CD4-positive, CD25-positive, alpha-beta regulatory T cell (primary cell): ENCODE results near the gene ABL2. TPM values are rescaled to one million over a fixed set of nuclear protein-coding genes. Genes with fewer than 3 reads are reported as not detected.
"Not testable (repeated sequence)": the region's sequence is repeated elsewhere in the genome, so short reads cannot be mapped to it uniquely, and the experiment has no call there.

ENCODE experiments used
- ATAC-seq, 2 donors: fragments of 150-1000 bp; cut with Tn5 transposase; one replicate each; pipeline ENCODE4 v1.10.0; 2021; ENCODE audit warnings: low read depth in 2 of 2, moderate number of reproducible peaks in 2 of 2, moderate library complexity in 1 of 2
- DNase-seq, 3 donors: peaks; one replicate each; pipeline versions ENCODE4 v3.0.0 to v3.0.0-alpha.2; 2012 to 2022; ENCODE audit warnings: mixed read lengths in 1 of 3
- H3K27ac ChIP-seq: one replicate; pipeline ENCODE4 v1.7.0; 2013; ENCODE audit warnings: mild to moderate bottlenecking, low read length; ENCODE audit not compliant: insufficient read depth, poor library complexity, severe bottlenecking
- H3K27me3 ChIP-seq: one replicate; pipeline ENCODE4 v1.7.0; 2013; ENCODE audit warnings: low read length; ENCODE audit not compliant: control insufficient read depth, insufficient read depth
- H3K36me3 ChIP-seq: one replicate; pipeline ENCODE4 v1.7.0; 2013; ENCODE audit warnings: mild to moderate bottlenecking, low read length, moderate library complexity; ENCODE audit not compliant: control insufficient read depth, insufficient read depth
- H3K4me1 ChIP-seq: 2 replicates; pipeline ENCODE4 v1.7.0; 2013; ENCODE audit warnings: mild to moderate bottlenecking, low read length; ENCODE audit not compliant: insufficient read depth, control insufficient read depth, poor library complexity, severe bottlenecking
- H3K4me3 ChIP-seq: one replicate; pipeline ENCODE4 v1.7.0; 2013; ENCODE audit warnings: low read depth, mild to moderate bottlenecking, low read length, moderate library complexity
- H3K9me3 ChIP-seq, 2 experiments: 1 replicate in 1 of 2; 2 replicates in 1 of 2; pipeline ENCODE4 v1.7.0; 2013; ENCODE audit warnings: low read length in 2 of 2, mild to moderate bottlenecking in 1 of 2, moderate library complexity in 1 of 2; ENCODE audit not compliant: control insufficient read depth in 2 of 2
- H3K27ac Mint-ChIP-seq, 3 donors: one replicate each; pipeline ENCODE4 v1.8.0; 2020 to 2022; ENCODE audit warnings: mild to moderate bottlenecking in 3 of 3, mixed read lengths in 3 of 3, moderate library complexity in 2 of 3
- H3K27me3 Mint-ChIP-seq: one replicate; pipeline ENCODE4 v1.8.0; 2022; ENCODE audit warnings: mild to moderate bottlenecking, mixed read lengths
- H3K36me3 Mint-ChIP-seq: one replicate; pipeline ENCODE4 v1.8.0; 2020; ENCODE audit warnings: mixed read lengths
- H3K4me1 Mint-ChIP-seq, 4 donors: one replicate each; pipeline ENCODE4 v1.8.0; 2020 to 2022; ENCODE audit warnings: mixed read lengths in 4 of 4, mild to moderate bottlenecking in 1 of 4
- H3K4me3 Mint-ChIP-seq, 4 donors: one replicate each; pipeline ENCODE4 v1.8.0; 2020 to 2022; ENCODE audit warnings: mild to moderate bottlenecking in 4 of 4, mixed read lengths in 4 of 4, moderate library complexity in 3 of 4
- H3K9me3 Mint-ChIP-seq, 7 donors: one replicate each; pipeline ENCODE4 v1.8.0; 2020 to 2022; ENCODE audit warnings: mixed read lengths in 7 of 7, mild to moderate bottlenecking in 3 of 7, moderate library complexity in 2 of 7
- polyA plus RNA-seq, 4 donors: library from polyadenylated mRNA; unstranded; fragments of 300-500 nt; fragmentation: Illumina TruSeq; gene quantifications; one replicate each; pipeline ENCODE4 v1.2.3, GENCODE V29; 2021
- total RNA-seq: library from RNA; stranded (reverse); gene quantifications from one replicate; pipeline ENCODE4 v1.2.3, GENCODE V29; 2022

The ABL2 gene
- total and polyA plus RNA-seq, 5 donors from 2014 or later = 0.56 to 16.4 (median 1.1) TPM

DNA sequence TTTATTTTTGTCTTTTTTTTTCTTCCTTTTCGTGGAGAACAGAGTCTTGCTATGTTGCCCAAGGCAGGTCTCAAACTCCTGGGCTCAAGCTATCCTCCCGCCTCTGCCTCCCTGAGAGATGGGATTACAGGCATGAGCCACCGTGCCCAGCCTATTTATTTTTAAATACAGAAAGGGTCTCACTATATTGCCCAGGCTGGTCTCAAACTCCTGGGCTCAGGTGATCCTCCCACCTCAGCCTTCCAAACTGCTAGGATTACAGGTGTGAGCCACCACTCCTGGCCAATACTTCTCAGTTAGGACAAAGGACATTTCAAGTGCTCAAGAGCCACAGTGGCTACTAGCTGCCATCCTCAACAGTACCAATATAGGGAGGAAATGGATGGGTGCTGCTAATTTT, 16.2 kb downstream of the ABL2 start:
- not testable (repeated sequence) for H3K4me3 ChIP-seq, H3K9me3 ChIP-seq, H3K9me3 Mint-ChIP-seq, DNase-seq, H3K27me3 ChIP-seq, ATAC-seq, H3K36me3 ChIP-seq, H3K27ac ChIP-seq, H3K4me3 Mint-ChIP-seq, H3K27me3 Mint-ChIP-seq, H3K4me1 ChIP-seq, H3K27ac Mint-ChIP-seq
- H3K36me3 Mint-ChIP-seq = peaks cover 17% of the 10 kb centered on the region
- peaks cover 10 to 24% (median 19%) of the 10 kb centered on the region in 4 donors for H3K4me1 Mint-ChIP-seq

- Mint-ChIP-seq H3K4me3 (no peak overlapping the region), H3K9me3 (no peaks in the 10 kb centered on the region), H3K27me3 (no peaks in the 10 kb centered on the region), H3K4me1 (peaks cover 4 to 30% (median 22%) of the 10 kb centered on the region in 4 donors), H3K27ac (peak overlapping the region in 2 of 3 donors; percentile 4 to 29), H3K36me3 (peaks cover 15% of the 10 kb centered on the region)
- ATAC-seq (no peak), DNase-seq (no peak)
- H3K9me3 ChIP-seq = no peaks in the 10 kb centered on the region
- no peak overlapping the region for H3K4me3 ChIP-seq
- no peak overlapping the region for H3K27ac ChIP-seq
- H3K27me3 ChIP-seq = no peaks in the 10 kb centered on the region
- peaks cover 5% of the 10 kb centered on the region for H3K36me3 ChIP-seq
- no peaks in the 10 kb centered on the region for H3K4me1 ChIP-seq
Observed at GRCh38 chr1:179208681-179209477, 20.6 kb downstream of the ABL2 start.

DNA sequence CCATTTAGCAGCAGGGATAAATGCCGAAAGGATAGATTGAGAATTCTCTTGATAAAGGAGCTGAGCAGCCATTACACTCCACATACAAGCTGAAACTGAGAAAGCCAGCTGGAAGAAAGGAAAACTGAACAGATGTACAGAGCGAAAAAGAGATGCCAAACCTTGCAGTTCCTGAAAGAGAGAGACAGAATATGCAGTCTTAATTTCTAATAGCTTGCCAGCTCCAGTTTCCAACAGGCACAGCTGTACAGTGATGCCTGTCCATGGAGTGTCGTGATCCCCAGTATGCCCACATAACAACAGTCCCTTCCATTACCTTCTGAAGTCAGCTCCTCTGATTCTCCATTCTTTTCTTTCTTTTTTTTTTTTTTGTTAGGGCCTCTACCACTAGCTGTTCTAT, 22.7 kb downstream of the ABL2 start:
- DNase-seq (no peak), ATAC-seq (no peak)
- no peak overlapping the region for H3K27ac ChIP-seq
- peaks cover 20 to 46% (median 37%) of the 10 kb centered on the region in 4 donors for H3K4me1 Mint-ChIP-seq
- no peaks in the 10 kb centered on the region for H3K4me1 ChIP-seq
- H3K9me3 Mint-ChIP-seq = no peaks in the 10 kb centered on the region
- peaks cover 17% of the 10 kb centered on the region for H3K36me3 Mint-ChIP-seq
- H3K27me3 Mint-ChIP-seq = no peaks in the 10 kb centered on the region
- no peak overlapping the region for H3K4me3 Mint-ChIP-seq
- H3K36me3 ChIP-seq = peaks cover 2% of the 10 kb centered on the region
- no peaks in the 10 kb centered on the region for H3K9me3 ChIP-seq
- H3K27ac Mint-ChIP-seq = no peak overlapping the region
- H3K4me3 ChIP-seq = no peak overlapping the region
- H3K27me3 ChIP-seq = no peaks in the 10 kb centered on the region

DNA sequence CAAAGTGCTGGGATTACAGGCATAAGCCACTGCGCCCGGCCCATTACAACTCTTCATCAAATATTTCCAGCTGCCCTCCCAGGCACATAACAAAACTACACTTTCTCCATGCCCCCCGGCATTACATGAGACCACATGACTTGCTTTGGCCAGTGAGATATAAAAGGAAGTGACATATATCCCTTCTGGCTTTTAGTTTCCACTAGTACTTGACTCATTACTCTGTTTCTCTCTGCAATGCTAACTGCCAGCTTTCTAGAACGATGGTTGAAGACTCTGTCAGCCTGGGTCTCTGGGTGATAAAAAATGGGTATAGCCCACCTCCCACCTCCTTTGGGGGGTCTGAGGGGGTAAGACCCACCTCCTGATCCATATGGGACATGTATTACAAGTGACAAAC, 24.2 kb downstream of the ABL2 start:
- H3K27ac Mint-ChIP-seq = no peak overlapping the region
- H3K9me3 Mint-ChIP-seq = no peaks in the 10 kb centered on the region
- H3K36me3 Mint-ChIP-seq = peaks cover 15% of the 10 kb centered on the region
- DNase-seq (no peak), ATAC-seq (no peak)
- H3K4me1 Mint-ChIP-seq = peaks cover 16 to 57% (median 42%) of the 10 kb centered on the region in 4 donors
- H3K4me3 ChIP-seq = no peak overlapping the region
- H3K9me3 ChIP-seq = no peaks in the 10 kb centered on the region
- H3K27ac ChIP-seq = no peak overlapping the region
- H3K27me3 ChIP-seq = no peaks in the 10 kb centered on the region
- no peaks in the 10 kb centered on the region for H3K4me1 ChIP-seq
- H3K27me3 Mint-ChIP-seq = no peaks in the 10 kb centered on the region
- no peak overlapping the region for H3K4me3 Mint-ChIP-seq
- no peaks in the 10 kb centered on the region for H3K36me3 ChIP-seq

DNA sequence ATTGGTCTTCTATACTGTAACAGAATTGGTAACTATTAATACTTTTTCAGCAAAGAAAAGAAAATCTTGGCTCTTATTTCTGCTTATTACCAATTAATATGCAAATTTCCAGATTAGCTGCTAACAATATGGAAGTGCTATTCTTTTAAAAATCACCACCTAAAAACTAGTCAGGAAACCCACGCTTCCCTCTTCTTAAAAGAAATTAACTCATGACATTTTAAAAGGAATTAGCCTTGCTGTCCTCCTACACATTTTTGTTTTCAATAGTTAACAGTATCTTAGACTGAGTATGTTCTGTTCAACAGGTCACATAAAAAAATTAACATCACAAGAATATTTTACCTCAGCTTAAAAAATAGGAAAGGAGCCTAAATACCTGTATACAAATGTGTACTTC, 27.3 kb downstream of the ABL2 start:
- H3K27ac ChIP-seq = no peak overlapping the region
- no peaks in the 10 kb centered on the region for H3K36me3 ChIP-seq
- no peak for ATAC-seq
- H3K27me3 ChIP-seq = no peaks in the 10 kb centered on the region
- no peak for DNase-seq
- Mint-ChIP-seq H3K9me3 (peaks cover 0 to 1% (median 0%) of the 10 kb centered on the region in 7 donors), H3K36me3 (peaks cover 6% of the 10 kb centered on the region), H3K4me1 (peaks cover 16 to 46% (median 39%) of the 10 kb centered on the region in 4 donors), H3K27me3 (no peaks in the 10 kb centered on the region), H3K27ac (no peak overlapping the region), H3K4me3 (no peak overlapping the region)
- H3K4me1 ChIP-seq = no peaks in the 10 kb centered on the region
- H3K9me3 ChIP-seq = no peaks in the 10 kb centered on the region
- no peak overlapping the region for H3K4me3 ChIP-seq

GRCh38 chr1:179200586-179200985, 28.9 kb downstream of the ABL2 start:
- no peaks in the 10 kb centered on the region for H3K27me3 Mint-ChIP-seq
- Histone ChIP-seq H3K27me3 (no peaks in the 10 kb centered on the region), H3K27ac (no peak overlapping the region), H3K4me3 (no peak overlapping the region), H3K9me3 (no peaks in the 10 kb centered on the region), H3K36me3 (no peaks in the 10 kb centered on the region), H3K4me1 (no peaks in the 10 kb centered on the region)
- no peak for ATAC-seq
- H3K4me1 Mint-ChIP-seq = peaks cover 23 to 42% (median 32%) of the 10 kb centered on the region in 4 donors
- H3K27ac Mint-ChIP-seq = no peak overlapping the region
- peaks cover 0 to 1% (median 0%) of the 10 kb centered on the region in 7 donors for H3K9me3 Mint-ChIP-seq
- no peak overlapping the region for H3K4me3 Mint-ChIP-seq
- peaks cover 11% of the 10 kb centered on the region for H3K36me3 Mint-ChIP-seq
- DNase-seq = no peak

GRCh38 chr1:179197690-179198297, 31.7 kb downstream of the ABL2 start:
- Mint-ChIP-seq H3K27ac (no peak overlapping the region), H3K27me3 (no peaks in the 10 kb centered on the region), H3K4me1 (peaks cover 16 to 34% (median 25%) of the 10 kb centered on the region in 4 donors), H3K36me3 (peaks cover 8% of the 10 kb centered on the region), H3K9me3 (peaks cover 0 to 1% (median 0%) of the 10 kb centered on the region in 7 donors), H3K4me3 (no peak overlapping the region)
- Histone ChIP-seq H3K9me3 (no peaks in the 10 kb centered on the region), H3K27ac (no peak overlapping the region), H3K4me3 (no peak overlapping the region), H3K27me3 (no peaks in the 10 kb centered on the region), H3K4me1 (no peaks in the 10 kb centered on the region), H3K36me3 (no peaks in the 10 kb centered on the region)
- ATAC-seq (no peak), DNase-seq (no peak)

DNA sequence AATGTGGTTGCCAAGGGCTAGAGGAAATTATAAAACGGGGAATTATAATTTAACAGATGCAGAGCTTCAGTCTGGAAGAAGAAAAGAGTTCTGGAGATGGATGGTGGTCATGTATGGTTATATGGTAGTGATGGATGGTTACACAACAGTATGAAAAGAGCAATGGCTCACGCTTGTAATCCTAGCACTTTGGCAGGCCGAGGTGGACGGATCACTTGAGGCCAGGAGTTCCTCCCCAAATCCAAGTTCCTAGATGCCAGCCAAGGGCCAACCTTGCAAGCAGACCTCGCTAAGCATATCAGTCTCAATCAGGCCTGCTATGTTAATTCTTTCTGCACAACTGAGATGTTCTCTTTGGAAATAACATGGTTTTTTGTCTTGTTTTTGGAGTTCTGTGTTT, 33.6 kb downstream of the ABL2 start:
- not testable (repeated sequence) for H3K36me3 ChIP-seq, H3K4me1 ChIP-seq, H3K36me3 Mint-ChIP-seq, H3K9me3 ChIP-seq, H3K27ac ChIP-seq, ATAC-seq, DNase-seq, H3K9me3 Mint-ChIP-seq, H3K4me3 ChIP-seq, H3K27ac Mint-ChIP-seq, H3K27me3 Mint-ChIP-seq, H3K4me3 Mint-ChIP-seq, H3K27me3 ChIP-seq
- H3K4me1 Mint-ChIP-seq = peaks cover 9 to 32% (median 17%) of the 10 kb centered on the region in 4 donors
